ENCODE measurements around the gene CYP2S1. TPM values are rescaled to one million over a fixed set of nuclear protein-coding genes. Genes with fewer than 3 reads are reported as not detected.

The CYP2S1 gene
- polyA plus RNA-seq, 1 donor from 2014 or later = not detected

- Histone ChIP-seq H3K27me3 (ENCODE audit: insufficient read depth, low read depth, low read length) (no peaks in the 10 kb centered on the region), H3K4me2 (ENCODE audit: low read length) (no peak overlapping the region), H3K4me3 (ENCODE audit: low read length) (no peak overlapping the region), H3K9me3 (ENCODE audit: low read length) (no peaks in the 10 kb centered on the region), H3K36me3 (ENCODE audit: insufficient read depth, low read length) (no peaks in the 10 kb centered on the region), H3F3A (ENCODE audit: insufficient read depth, low read length, poor library complexity, severe bottlenecking) (no peaks in the 10 kb centered on the region), H2AFZ (ENCODE audit: low read depth, low read length) (no peak overlapping the region), H3K79me2 (replicated peaks; ENCODE audit: insufficient read depth, low read length) (no peaks in the 10 kb centered on the region), H3K9me2 (ENCODE audit: insufficient read depth, low read length) (no peaks in the 10 kb centered on the region), H3K9ac (ENCODE audit: low read length) (no peak overlapping the region), H3K27ac (ENCODE audit: low read length) (no peak overlapping the region), H4K20me1 (ENCODE audit: insufficient read depth) (no peaks in the 10 kb centered on the region)
- no peak for TF ChIP-seq TAF1 (IDR thresholded peaks at IDR 0.05; ENCODE audit: low read depth)
- no peak for TF ChIP-seq SMC3 (conservative IDR thresholded peaks at IDR 0.05; ENCODE audit: poor library complexity)
- no peak for TF ChIP-seq REST (IDR thresholded peaks at IDR 0.05; ENCODE audit: borderline replicate concordance)
- TF ChIP-seq EZH2 (IDR thresholded peaks at IDR 0.05; ENCODE audit: borderline replicate concordance, insufficient read depth, low read length, poor library complexity, severe bottlenecking) = no peak
- no peak for TF ChIP-seq CTCF (IDR thresholded peaks at IDR 0.05; ENCODE audit: poor library complexity, severe bottlenecking)
Observed at GRCh38 chr19:41255171-41255570, 62.2 kb downstream of the CYP2S1 start.

Other genes with a start within 250 kb of the CYP2S1 start
- not detected in 2 replicates for gene CYP2B6, start 201.9 kb upstream of the CYP2S1 start, polyA plus RNA-seq
- not detected in 2 replicates for gene CYP2A13, start 104.8 kb upstream of the CYP2S1 start, polyA plus RNA-seq
- gene CYP2F1, start 78.8 kb upstream of the CYP2S1 start, polyA plus RNA-seq = not detected in 2 replicates
- gene AXL, start 26.0 kb downstream of the CYP2S1 start, polyA plus RNA-seq = 0.10 TPM in 1 of 2 replicates, not detected in the other
- 34.6 and 38.3 TPM in 2 replicates for gene HNRNPUL1, start 71.2 kb downstream of the CYP2S1 start, polyA plus RNA-seq
- 4.9 and 5.5 TPM in 2 replicates for gene CCDC97, start 117.0 kb downstream of the CYP2S1 start, polyA plus RNA-seq
- gene TGFB1, start 160.7 kb downstream of the CYP2S1 start, polyA plus RNA-seq = 0.10 TPM in 1 of 2 replicates, not detected in the other
- 13.2 and 15.9 TPM in 2 replicates for gene B9D2, start 170.9 kb downstream of the CYP2S1 start, polyA plus RNA-seq
- gene TMEM91, start 183.3 kb downstream of the CYP2S1 start, polyA plus RNA-seq = 22.1 and 24.4 TPM in 2 replicates
- gene EXOSC5, start 204.1 kb downstream of the CYP2S1 start, polyA plus RNA-seq = 42.0 and 45.2 TPM in 2 replicates
- gene BCKDHA, start 204.6 kb downstream of the CYP2S1 start, polyA plus RNA-seq = 51.2 and 51.9 TPM in 2 replicates
- gene B3GNT8, start 234.2 kb downstream of the CYP2S1 start, polyA plus RNA-seq = not detected in 2 replicates
- 59.8 and 62.2 TPM in 2 replicates for gene DMAC2, start 246.7 kb downstream of the CYP2S1 start, polyA plus RNA-seq
- gene ERICH4, start 249.9 kb downstream of the CYP2S1 start, polyA plus RNA-seq = not detected in 2 replicates

All from neural cell (in vitro differentiated cells).